A204.1 (cell line): ENCODE measurements around the gene MAD1L1.

Source experiments
- FAIRE-seq: peaks from 2 replicates; lab custom pipeline; 2012; peaks lifted over from hg19 to GRCh38; lab: Jason Lieb, UNC

The MAD1L1 gene

DNA sequence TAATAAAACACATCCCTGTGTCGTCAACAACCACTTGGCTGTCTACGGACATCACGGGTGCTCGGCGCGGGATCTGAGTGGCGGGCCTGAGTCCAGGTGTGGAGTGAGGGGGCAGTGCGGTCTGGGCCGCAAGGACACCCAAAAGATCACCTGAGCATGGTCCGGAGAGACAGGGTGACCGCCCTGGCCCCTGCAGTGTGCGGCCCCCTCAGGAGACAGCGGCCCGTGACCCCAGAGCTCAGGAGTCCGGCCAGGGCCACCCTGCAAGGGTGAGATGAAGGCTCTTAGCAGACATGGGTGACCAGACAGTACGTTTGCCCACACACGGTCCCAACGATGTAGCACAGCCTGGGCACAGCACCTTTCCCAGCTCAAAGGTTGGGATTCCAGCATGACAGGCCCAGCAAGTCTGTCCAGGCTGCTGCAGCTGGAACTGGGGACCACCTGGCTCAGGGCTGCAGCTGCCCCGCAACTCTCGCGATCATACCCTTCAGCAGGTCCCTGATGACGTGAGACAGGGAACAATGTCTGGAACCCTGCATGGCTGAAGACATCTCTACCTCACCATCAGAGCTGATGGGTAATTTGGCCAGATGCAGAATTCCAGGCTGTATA lies 324.9 kb downstream of the MAD1L1 start:
- FAIRE-seq, result no peak

DNA sequence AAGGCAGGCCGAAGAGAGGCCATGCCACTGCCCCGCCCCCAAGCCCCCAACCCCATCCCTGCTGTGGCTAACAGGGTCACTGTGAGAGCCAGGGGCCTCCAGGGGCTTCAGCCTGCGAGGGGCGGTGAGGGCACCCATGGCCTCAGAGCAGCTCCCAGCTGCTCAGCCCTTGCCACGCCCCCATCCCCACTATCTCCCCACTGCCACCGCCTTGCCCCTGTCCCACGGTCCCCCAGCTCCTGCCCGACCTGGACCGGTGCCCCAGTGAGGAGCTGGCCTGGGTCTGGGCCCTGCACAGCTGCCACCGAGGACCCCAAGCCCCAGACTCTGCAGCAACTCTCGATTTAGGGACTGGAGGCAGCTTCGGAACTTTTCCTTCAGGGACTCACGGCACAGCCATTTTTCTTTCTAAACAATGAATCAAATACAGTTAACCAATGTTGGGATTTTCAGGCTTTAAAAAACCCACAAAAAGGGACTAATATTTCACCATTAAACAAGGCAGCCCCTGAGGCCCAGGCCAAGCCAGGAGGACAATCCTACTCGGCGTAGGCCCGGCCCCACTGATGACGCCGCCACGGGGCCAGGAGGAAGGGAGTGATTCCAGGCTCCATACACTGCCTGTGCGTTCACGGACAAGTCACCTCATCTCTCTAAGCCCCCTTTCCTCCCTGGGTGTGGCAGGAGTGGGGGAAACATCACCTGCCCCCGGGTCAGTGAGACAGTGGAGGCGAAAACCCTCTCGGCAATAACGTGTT lies 325.6 kb downstream of the MAD1L1 start:
- FAIRE-seq, result no peak

DNA sequence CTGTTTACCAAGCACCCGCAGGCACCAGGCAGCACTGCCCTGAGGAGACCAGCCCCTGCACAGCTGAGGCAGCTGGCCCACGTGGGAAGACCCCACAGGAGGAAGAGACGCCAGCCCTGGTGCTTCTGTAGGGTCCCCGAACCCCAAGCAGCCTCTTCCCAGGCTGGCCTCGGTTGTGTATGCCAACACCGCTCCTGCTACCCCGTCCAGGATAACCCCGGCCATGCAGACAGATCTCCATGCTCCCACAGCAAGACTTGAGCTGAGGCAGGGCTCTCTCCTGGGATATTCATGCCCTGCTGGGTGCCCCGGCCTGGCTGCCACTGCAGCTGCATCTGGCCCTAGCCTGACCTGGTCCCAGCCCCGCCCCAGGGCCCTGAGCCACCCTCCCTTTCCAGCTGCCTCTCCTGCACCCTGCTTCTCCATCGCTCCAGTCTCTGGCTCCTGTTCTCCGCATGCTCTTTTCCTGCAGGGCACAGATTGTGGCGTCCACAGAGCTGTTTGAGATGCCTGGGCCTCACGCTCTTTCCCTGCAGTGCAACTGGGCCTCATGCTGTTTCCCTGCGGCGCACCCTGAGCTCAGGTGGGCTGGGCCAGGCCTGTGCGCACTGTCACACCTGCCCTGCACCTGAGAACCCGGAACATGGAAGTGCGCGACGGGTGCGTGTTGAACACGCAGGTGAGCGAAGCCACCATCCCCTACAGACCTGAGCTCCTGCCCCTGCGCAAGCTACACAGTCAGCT lies 326.5 kb downstream of the MAD1L1 start:
- no peak for FAIRE-seq

GRCh38 chr7:1902231-1902855 lies 330.4 kb downstream of the MAD1L1 start:
- no peak for FAIRE-seq

DNA sequence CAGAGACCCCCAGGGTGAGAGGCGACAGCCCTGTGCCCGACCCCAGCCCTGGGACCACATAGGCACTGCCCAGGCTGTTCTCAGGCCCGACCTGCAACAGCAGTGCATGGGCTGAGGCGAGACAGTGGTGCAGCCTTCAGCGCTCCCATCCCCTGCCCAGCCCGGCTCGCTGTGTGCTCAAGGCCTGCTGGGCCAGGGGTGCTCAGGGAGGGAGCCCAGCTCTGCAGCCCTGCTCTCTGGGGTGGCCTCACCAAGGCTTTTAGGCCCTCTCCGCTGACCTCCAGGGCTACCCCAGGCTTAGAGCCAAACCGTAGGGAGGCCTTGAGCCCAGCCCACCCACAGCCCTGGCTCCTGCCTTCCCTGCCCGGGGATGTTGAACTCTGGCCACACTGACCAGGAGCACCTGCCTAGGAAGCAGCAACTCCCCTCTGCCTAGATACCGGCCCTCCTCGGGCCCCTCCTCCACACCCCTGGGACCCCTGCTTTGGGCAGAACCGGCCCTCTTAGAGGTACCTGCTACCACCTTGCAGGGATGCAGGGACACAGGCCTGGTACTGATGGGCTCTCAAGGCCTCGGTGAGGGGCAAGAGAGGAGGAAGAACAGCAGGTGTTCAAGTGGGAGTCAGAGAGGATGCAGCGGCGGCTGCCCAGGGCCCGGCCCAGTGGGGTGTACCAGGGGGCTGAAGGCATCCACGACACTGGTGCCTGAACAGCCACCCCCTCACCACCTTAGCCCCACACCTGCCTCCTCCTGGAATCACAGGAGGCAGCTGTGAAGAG lies 331.1 kb downstream of the MAD1L1 start:
- FAIRE-seq, result no peak

- no peak for FAIRE-seq
These were observed 331.9 kb downstream of the MAD1L1 start for GRCh38 chr7:1900847-1901246.

- no peak for FAIRE-seq
These were observed 332.6 kb downstream of the MAD1L1 start for GRCh38 chr7:1899951-1900762.

GRCh38 chr7:1899196-1899595 lies 333.5 kb downstream of the MAD1L1 start:
- no peak for FAIRE-seq

- FAIRE-seq, result no peak
These were observed 334.0 kb downstream of the MAD1L1 start for GRCh38 chr7:1898628-1899185.

DNA sequence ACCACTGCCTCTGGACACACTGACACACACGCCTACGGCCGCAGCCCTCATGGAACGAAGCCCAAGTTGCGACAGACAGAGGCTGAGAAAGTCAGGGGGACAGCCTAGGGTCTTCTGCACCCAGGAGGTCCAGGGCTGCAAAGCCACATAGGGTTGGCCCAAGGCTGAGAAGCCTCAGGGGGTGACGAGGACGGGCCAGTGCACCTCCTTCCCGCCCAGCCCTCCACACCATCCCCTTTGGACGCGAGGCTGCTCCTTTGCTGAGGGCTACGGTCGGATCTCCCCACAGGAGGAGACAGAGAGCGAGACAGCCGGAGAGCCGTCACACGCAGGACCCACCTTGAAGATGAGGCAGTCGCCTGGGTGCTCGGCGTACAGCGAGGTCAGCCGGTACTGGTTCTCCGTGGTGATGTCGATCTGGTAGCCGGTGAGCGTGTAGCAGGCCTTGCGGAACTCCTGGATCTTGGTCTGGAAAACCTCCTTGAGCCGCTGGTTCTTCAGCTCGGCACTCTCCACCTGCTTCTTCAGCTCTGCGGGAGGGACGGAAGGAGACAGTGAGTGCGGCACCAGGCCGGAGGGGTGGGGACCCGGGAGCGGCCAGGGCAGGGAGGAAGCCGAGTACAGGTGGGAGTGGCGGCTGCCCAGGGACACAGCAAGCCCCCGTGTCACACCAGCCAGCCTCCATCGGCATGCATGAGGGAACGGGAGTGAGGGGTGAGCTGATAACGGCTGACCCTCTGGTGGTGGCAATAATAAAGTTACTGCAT lies 334.7 kb downstream of the MAD1L1 start:
- FAIRE-seq, result no peak

- FAIRE-seq, result no peak
These were observed 335.5 kb downstream of the MAD1L1 start for GRCh38 chr7:1897076-1897860.

DNA sequence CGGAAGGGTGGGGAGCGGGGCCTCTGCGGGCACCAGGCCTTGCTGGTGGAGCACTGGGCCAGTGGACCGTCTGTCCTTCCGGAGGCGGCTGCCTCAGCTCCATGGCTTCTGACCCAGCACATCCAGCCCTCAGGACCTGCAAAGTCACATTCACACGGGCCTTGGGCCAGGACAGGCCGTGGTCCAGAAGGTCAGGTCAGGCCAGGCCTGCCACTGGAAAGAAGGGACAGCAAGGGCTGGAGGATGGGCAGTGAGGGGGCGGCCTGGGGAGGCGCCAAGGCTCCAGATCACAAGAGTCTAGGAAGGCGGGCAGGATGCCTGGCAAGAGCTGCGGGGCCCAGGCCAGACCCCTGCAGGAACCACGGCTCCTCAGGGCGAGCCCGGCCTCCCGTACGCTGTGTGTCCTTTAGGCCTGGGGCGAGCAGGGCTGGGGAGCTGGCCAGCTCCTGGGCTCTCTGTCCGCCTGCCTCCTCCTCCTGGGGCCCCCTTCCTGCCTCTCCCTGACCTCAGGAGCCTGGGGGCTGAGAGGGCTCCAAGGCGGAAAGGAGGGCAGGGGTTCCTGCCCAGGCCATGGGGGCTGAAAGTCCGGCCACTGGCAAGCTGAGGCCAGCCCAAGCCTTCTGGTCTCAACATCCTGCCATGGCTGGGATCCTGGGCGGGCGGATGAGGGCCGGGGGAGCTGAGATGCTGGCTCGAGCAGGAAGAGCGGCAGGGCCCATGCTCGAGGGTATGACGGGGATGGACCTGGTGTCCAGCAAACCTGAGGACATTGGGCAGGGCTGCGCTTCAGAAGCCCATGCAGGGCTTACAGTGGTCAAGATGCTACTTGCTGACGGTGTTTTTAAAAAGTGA lies 336.9 kb downstream of the MAD1L1 start:
- no peak for FAIRE-seq

DNA sequence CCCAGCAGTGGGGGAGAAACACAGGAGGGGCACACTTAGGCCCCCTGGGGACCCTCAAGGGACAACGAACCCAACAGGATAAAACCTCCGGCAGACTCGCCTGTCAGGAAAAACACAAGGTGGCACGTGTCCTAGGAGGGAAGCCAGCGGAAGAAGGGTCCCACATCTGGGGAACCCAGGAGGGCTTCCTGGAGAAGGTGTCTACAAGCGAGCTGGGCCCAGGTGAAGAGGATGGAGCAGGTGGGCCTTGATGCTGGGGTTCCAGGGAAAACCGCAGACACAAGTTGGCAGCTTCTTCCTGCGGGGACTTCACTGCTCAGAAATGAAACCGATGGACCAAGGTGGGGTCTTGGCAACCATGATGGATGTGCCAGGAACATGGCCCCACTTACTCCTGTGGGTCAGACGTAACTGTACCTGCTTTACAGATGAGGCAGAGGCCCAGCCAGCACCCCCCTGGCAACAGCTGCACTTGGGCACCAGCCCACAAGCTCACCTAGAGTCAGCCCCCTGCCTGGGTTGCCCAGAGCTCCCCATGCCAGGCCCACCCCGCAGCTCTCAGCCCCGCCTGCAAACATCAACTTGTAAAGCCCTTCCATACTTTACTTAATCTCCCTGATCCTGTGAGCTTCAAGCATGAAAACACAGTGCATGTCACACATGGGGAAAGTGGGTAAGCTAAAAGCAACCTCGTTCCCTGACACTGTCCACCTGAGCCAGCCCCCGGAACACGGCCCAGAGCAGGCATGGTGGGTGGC lies 337.7 kb downstream of the MAD1L1 start:
- FAIRE-seq, result no peak

DNA sequence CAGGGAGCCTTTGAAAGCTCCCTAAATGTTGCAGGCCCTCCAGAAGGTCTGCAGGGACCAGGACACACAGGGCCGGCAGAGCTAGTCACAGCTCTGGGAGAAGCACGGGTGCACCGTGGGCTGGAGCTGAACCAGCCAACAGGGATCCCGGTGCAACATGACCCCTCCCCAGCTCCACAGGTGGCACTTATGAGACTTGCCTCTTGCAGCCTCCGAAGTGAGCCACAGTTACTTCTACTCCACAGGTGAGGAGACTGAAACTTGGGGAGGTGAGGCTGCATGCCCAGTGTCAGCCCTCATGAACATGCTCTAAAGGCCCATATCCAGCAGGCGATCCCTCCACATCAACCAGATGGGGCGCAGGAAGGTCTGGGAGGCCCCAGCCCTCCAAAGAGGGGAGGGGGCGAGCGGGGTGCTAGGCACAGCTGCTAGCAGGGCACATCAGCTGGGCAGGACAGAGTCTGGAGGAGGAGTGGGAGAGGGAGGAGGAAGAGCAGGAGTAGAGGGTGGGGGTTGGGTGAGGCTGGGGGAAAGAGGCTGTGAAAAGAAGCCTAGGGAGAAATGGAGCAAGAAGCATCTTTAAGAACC lies 338.3 kb downstream of the MAD1L1 start:
- no peak for FAIRE-seq

- FAIRE-seq, result no peak
These were observed 339.3 kb downstream of the MAD1L1 start for GRCh38 chr7:1893451-1893850.

- FAIRE-seq, result no peak
These were observed 339.7 kb downstream of the MAD1L1 start for GRCh38 chr7:1893036-1893435.
